GM12801 (cell line): ENCODE data around the gene RCL1.

ENCODE experiments used
- TF ChIP-seq, protein P1 (sequence below): IDR thresholded peaks from one replicate; pipeline ENCODE4 v1.5.1; 2011; ENCODE audit warnings: control low read depth; ENCODE audit not compliant: insufficient read length; ENCODE audit errors: extremely low read depth

Gene RCL1

DNA sequence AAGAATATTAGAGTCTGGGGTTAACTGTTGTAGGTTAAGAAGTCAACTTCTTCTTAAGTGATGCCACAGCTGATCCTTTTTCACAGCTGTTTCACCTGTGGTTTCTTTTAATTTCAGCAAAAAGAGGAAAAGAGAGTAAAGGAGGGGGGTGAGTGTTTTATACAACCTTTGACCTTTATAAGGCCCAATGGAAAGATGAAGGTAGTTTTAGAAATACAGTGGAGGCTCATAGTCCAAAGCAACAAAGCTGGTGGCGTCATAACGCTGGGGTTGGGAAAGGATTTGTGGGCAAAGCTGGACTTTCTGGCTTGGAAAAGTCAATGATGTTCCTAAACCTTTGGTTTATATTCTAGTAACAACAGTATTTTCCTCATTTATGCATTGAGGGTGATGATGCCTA, 49.5 kb downstream of the RCL1 start:
- TF ChIP-seq, protein P1, sequence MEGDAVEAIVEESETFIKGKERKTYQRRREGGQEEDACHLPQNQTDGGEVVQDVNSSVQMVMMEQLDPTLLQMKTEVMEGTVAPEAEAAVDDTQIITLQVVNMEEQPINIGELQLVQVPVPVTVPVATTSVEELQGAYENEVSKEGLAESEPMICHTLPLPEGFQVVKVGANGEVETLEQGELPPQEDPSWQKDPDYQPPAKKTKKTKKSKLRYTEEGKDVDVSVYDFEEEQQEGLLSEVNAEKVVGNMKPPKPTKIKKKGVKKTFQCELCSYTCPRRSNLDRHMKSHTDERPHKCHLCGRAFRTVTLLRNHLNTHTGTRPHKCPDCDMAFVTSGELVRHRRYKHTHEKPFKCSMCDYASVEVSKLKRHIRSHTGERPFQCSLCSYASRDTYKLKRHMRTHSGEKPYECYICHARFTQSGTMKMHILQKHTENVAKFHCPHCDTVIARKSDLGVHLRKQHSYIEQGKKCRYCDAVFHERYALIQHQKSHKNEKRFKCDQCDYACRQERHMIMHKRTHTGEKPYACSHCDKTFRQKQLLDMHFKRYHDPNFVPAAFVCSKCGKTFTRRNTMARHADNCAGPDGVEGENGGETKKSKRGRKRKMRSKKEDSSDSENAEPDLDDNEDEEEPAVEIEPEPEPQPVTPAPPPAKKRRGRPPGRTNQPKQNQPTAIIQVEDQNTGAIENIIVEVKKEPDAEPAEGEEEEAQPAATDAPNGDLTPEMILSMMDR = no peak

DNA sequence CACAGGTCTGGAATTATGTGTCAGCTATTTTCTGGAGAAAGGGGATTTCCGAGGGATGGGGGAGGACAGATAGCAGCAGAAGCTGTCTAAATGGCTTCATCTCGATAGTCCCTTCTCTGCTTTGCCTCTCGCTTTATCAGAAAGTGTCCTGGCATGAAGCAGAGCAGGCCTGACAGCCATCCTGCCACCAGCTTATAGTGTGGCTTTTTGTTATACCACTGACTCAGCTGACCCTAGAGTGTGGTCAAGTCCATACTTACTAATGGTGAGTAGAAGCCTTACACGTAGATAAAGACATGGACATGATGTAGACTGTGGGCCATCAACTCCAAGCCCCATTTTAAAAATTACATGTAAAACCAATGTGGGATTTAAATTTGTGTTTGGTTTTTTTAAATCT, 50.0 kb downstream of the RCL1 start:
- TF ChIP-seq, protein P1 = no peak

DNA sequence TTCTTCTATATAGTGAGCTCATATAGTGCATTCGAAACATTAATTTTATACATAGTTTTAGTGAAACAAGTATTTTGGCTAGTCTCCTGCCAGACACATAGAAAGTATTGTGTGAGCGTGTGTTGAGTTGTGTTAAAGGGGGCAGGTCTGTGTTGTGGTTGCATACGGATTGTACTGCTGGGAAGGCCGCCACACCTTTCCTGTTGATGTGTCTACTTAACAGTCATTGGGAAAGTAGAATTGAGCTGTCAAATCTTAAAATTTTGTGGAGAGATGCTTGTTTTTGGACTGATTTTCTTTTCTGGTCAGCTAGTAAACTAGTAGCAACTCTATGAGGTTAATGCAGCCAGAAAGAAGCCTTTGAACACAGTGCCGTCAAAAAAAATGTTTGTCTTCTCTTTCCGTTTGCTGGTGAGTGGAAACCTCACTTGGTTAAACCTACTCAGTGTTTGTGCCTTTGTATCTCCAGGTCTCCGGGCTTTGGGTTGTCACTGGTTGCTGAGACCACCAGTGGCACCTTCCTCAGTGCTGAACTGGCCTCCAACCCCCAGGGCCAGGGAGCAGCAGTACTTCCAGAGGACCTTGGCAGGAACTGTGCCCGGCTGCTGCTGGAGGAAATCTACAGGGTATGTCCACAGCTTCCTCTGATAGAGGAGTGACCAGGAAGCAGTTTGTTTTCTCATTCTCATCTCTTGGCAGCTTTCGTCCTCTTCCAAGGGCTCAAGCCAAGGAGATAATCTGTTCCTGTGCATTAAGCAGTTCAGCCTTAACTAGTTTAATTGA, 51.5 kb downstream of the RCL1 start:
- TF ChIP-seq, protein P1 = no peak

DNA sequence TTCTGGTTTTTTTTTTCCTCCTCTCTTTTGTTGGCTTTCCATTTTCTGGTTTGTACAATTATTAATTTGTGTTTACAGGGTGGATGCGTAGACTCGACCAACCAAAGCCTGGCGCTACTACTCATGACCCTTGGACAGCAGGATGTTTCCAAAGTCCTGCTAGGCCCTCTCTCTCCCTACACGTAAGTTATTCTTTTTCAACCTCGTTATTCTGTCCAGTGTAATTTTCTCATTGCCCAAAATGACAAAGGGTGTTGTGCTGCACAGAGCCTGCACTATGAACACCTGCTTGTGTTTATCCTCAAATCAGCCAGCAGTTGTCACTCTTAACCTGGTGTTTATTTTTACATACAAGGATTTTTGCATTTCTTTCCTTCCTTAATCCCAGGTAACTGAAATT, 56.6 kb downstream of the RCL1 start:
- TF ChIP-seq, protein P1 = no peak

DNA sequence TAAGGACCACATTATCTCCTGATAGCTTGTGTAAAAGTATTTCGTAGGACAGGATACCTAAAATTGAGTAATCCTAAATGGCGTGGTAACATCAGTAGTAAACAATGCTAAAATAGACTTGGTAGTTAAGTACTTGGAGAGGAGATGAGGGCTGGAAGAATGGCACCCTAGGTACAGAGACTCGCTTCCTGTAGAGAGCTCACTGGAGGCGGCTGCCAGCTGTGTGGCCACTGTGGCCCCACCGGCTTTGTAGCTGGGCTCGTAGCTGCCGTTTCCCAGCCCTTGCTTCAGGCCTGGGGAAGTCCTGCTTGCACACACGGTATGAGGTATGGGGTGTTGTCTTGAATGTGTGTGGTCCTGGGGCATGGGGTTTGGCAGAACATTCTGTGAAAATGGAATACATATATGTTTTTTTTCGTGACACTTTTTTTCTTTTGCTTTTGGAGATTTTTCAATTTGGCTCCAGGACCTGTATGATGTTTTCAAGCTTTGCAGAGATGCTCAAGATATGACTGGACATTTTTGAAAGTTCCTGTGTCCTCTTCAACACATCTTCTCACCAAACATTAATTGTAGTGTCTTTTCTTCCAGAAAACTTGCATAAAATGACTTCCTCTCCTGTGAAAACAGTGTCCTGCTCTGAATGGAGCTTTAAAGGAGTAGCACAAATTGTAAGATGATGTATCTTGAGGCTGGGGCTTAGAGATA, 58.0 kb downstream of the RCL1 start:
- TF ChIP-seq, protein P1 = no peak

DNA sequence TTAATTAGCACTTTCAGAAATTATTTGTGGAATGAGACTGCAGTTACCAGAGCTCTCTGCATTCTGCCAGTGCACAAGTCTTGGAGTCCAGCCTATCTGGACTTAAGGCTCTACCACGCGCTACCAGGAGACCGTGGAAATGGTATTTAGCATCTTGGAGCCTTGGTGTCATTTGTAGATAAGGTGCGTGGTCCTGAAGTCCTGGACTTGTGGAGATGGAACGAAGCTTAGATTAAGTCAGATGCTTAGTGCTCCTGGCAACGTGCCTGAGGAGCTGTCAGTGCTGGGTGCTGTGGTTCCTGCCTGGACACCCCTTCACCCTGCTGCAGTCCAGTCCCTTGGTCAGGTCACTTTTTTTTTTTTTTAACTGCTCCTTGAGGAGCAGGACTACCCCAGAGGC, 59.7 kb downstream of the RCL1 start:
- TF ChIP-seq, protein P1 = no peak

DNA sequence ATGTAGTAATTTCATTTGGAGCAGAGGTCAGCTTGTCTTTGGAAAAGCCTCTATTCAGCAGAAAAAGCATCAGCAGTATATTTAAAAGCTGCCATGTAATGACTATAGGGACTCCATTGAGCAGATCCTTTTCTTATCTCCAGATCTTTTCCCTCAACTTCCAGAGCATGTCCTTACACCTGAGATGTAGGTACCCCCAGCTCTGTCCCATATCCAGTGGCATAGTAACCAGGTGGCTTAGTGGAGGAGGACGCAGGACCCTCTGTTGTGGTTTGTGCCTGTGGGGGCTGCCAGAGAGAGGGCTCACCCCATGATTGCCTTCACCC, 61.5 kb downstream of the RCL1 start:
- TF ChIP-seq, protein P1 = no peak
